ENCODE results near the gene XG. TPM values are rescaled to one million over a fixed set of nuclear protein-coding genes. Genes with fewer than 3 reads are reported as not detected.

Gene XG
- total RNA-seq, 6 experiments from 2014 or later = 0.31 TPM; not detected in 5

GRCh38 chrX:2712428-2712827, 39.4 kb upstream of the XG start:
- no peak overlapping the region for H3K27ac ChIP-seq
- 93% methylated on average over 6 of the region's 9 CpGs for WGBS (ENCODE audit: insufficient coverage, low coverage, low lambda C conversion rate, missing lambda C conversion rate)
- H3K4me3 ChIP-seq = no peak overlapping the region
- intact Hi-C loops (cut with DNase I) = no loop called here
- ATAC-seq (no peak), DNase-seq (no peak)
- H3K4me1 ChIP-seq = peaks cover 0 to 3% (median under 1%) of the 10 kb centered on the region in 4 donors
- peaks cover 0 to 9% (median under 1%) of the 10 kb centered on the region in 4 donors for H3K36me3 ChIP-seq
- H3K27me3 ChIP-seq = no peaks in the 10 kb centered on the region
- TF ChIP-seq POLR2A (IDR thresholded peaks at IDR 0.05) (no peak), CTCF (IDR thresholded peaks at IDR 0.05) (no peak)
- H3K9me3 ChIP-seq = no peaks in the 10 kb centered on the region

- Histone ChIP-seq H3K9me3 (no peaks in the 10 kb centered on the region), H3K4me1 (peaks cover 0 to 3% (median 0%) of the 10 kb centered on the region in 4 donors), H3K36me3 (peaks cover 0 to 9% (median 3%) of the 10 kb centered on the region in 4 donors), H3K27ac (no peak overlapping the region), H3K4me3 (no peak overlapping the region), H3K27me3 (no peaks in the 10 kb centered on the region)
- TF ChIP-seq CTCF (IDR thresholded peaks at IDR 0.05) (no peak), POLR2A (IDR thresholded peaks at IDR 0.05) (no peak)
- WGBS (ENCODE audit: insufficient coverage, low coverage, low lambda C conversion rate, missing lambda C conversion rate) = 80% methylated on average over 3 of the region's 13 CpGs
- ATAC-seq (no peak), DNase-seq (no peak)
- intact Hi-C loops (cut with DNase I) = no loop called here
Measured at GRCh38 chrX:2712890-2713840, 38.7 kb upstream of the XG start.

- no peaks in the 10 kb centered on the region for H3K27me3 ChIP-seq
- peaks cover 0 to 3% (median 1%) of the 10 kb centered on the region in 4 donors for H3K4me1 ChIP-seq
- peaks cover 0 to 20% (median 3%) of the 10 kb centered on the region in 4 donors for H3K36me3 ChIP-seq
- H3K27ac ChIP-seq = no peak overlapping the region
- H3K4me3 ChIP-seq = no peak overlapping the region
- intact Hi-C loops (cut with DNase I) = no loop called here
- WGBS (ENCODE audit: insufficient coverage, low coverage, low lambda C conversion rate, missing lambda C conversion rate) = 73% methylated on average over 5 of the region's 6 CpGs
- ATAC-seq = no peak
- TF ChIP-seq CTCF (IDR thresholded peaks at IDR 0.05) = no peak
- no peak for TF ChIP-seq POLR2A (IDR thresholded peaks at IDR 0.05)
- no peaks in the 10 kb centered on the region for H3K9me3 ChIP-seq
- DNase-seq = no peak
Measured at GRCh38 chrX:2714551-2714950, 37.3 kb upstream of the XG start.

GRCh38 chrX:2715066-2715600, 36.7 kb upstream of the XG start:
- no peak for ATAC-seq
- peaks cover 0 to 23% (median 3%) of the 10 kb centered on the region in 4 donors for H3K36me3 ChIP-seq
- no peak overlapping the region for H3K27ac ChIP-seq
- TF ChIP-seq CTCF (IDR thresholded peaks at IDR 0.05) = no peak
- H3K27me3 ChIP-seq = no peaks in the 10 kb centered on the region
- H3K4me3 ChIP-seq = no peak overlapping the region
- no peaks in the 10 kb centered on the region for H3K9me3 ChIP-seq
- intact Hi-C loops (cut with DNase I) = no loop called here
- peaks cover 0 to 8% (median 0%) of the 10 kb centered on the region in 4 donors for H3K4me1 ChIP-seq
- DNase-seq = no peak
- 85% methylated on average over 8 of the region's 11 CpGs for WGBS (ENCODE audit: insufficient coverage, low coverage, low lambda C conversion rate, missing lambda C conversion rate)
